ENCODE measurements around the gene SNRPD3. TPM values are rescaled to one million over a fixed set of nuclear protein-coding genes. Genes with fewer than 3 reads are reported as not detected.
"Not testable (repeated sequence)": the region's sequence is repeated elsewhere in the genome, so short reads cannot be mapped to it uniquely, and the experiment has no call there.

SNRPD3 gene
- total RNA-seq, 1 experiment from 2014 or later = 217 TPM

DNA sequence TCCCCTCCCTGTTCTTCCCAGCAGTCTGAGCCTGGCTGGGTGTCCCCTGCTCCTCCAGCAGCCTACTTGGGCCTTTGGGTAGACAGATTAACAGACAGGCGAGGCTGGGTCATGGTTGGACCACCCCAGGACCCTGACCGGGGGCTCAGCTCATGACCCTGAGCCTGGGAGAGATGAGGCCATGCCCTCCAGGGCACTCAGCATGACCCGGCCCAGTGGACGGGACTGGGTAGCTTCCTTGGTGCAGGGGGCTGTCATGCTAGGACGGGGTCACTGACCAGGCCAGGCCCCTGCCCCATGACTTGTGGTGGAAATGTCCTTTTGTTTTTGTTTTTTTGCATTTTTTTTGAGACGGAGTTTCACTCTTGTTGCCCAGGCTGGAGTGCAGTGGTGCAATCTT lies 52.5 kb downstream of the SNRPD3 start:
- peak overlapping the region; percentile 73; the same call in 1 of the 2 replicates for H3K4me3 ChIP-seq (ENCODE audit: low read length)
- not testable (repeated sequence) for H3K79me2 ChIP-seq (ENCODE audit: low read length); H3K36me3 ChIP-seq (ENCODE audit: insufficient read depth, low read length); DNase-seq; H2AFZ ChIP-seq (ENCODE audit: low read length); H3K27me3 ChIP-seq (ENCODE audit: low read length); H4K20me1 ChIP-seq (ENCODE audit: insufficient read depth, low read depth, low read length); H3K9me3 ChIP-seq (ENCODE audit: low read length); H3K27ac ChIP-seq (ENCODE audit: low read length); H3K9me2 ChIP-seq (replicated peaks; ENCODE audit: insufficient read depth, low read length); H3K4me1 ChIP-seq (ENCODE audit: low read length)
- H3K9ac ChIP-seq (ENCODE audit: low read length) = peak overlapping the region; percentile 81
- peak overlapping the region; percentile 75 for H3K4me2 ChIP-seq (ENCODE audit: low read depth, low read length, poor library complexity, severe bottlenecking)

DNA sequence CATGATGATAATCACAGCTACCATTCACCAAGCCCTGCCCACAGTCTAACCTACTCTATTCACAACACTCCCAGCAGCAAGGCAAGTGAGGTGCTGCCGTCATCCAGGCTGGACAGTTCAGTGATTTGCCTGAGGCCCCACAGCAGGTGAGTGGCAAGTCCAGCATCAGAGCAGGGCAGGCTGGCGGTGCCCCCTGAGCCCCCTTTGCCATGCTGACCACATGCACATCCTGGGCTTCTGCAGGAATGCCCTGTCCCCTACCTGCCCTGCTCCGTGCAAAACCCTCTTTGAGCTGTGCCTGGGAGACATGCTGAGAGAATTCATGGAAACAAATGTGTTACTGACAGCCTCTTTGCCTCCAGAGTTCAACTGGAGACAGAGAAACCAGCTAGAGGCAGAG lies 54.1 kb downstream of the SNRPD3 start:
- not testable (repeated sequence) for H3K36me3 ChIP-seq (ENCODE audit: insufficient read depth, low read length); H3K27me3 ChIP-seq (ENCODE audit: low read length); H4K20me1 ChIP-seq (ENCODE audit: insufficient read depth, low read depth, low read length); H3K9me3 ChIP-seq (ENCODE audit: low read length); DNase-seq; H2AFZ ChIP-seq (ENCODE audit: low read length); H3K4me2 ChIP-seq (ENCODE audit: low read depth, low read length, poor library complexity, severe bottlenecking); H3K79me2 ChIP-seq (ENCODE audit: low read length); H3K4me3 ChIP-seq (ENCODE audit: low read length); H3K27ac ChIP-seq (ENCODE audit: low read length); H3K4me1 ChIP-seq (ENCODE audit: low read length); H3K9ac ChIP-seq (ENCODE audit: low read length); H3K9me2 ChIP-seq (replicated peaks; ENCODE audit: insufficient read depth, low read length)

DNA sequence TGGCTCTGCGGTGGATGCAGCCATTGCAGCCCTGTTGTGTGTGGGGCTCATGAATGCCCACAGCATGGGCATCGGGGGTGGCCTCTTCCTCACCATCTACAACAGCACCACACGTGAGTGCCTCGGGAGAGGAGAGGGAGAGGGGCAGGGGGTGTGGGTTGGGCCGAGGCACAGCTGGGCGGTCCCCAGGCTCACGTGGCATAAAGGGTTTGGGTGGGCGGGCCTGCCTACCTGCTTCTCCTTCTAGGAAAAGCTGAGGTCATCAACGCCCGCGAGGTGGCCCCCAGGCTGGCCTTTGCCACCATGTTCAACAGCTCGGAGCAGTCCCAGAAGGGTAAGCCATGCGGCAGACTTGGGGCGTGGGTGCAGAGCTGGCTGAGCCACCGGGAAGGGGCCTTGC lies 59.0 kb downstream of the SNRPD3 start:
- not testable (repeated sequence) for H3K9me2 ChIP-seq (replicated peaks; ENCODE audit: insufficient read depth, low read length); H3K27me3 ChIP-seq (ENCODE audit: low read length); H3K4me1 ChIP-seq (ENCODE audit: low read length); H3K9me3 ChIP-seq (ENCODE audit: low read length); H3K9ac ChIP-seq (ENCODE audit: low read length); H2AFZ ChIP-seq (ENCODE audit: low read length); H3K36me3 ChIP-seq (ENCODE audit: insufficient read depth, low read length); DNase-seq; H3K4me2 ChIP-seq (ENCODE audit: low read depth, low read length, poor library complexity, severe bottlenecking); H4K20me1 ChIP-seq (ENCODE audit: insufficient read depth, low read depth, low read length); H3K4me3 ChIP-seq (ENCODE audit: low read length); H3K27ac ChIP-seq (ENCODE audit: low read length); H3K79me2 ChIP-seq (ENCODE audit: low read length)

DNA sequence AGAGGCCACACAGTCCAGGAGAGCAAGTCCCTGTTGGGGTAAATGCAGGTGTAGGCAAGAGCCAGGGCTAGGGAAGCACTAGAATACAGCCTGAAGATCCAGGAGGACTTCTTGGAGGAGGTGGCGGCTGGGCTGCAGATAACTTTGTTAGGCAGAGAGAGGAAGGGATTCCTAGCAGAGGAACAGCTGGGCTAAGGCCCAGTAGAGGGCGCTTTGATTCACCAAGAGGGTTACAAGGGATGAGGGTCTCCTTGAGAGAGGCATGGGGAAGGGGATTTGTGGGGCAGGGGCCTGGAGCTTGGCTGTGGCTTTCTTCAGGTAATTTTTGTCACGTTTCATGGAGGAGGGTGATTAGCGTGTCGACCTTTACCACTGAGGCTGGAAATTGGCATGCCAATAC lies 65.4 kb downstream of the SNRPD3 start:
- not testable (repeated sequence) for H3K79me2 ChIP-seq (ENCODE audit: low read length); H3K36me3 ChIP-seq (ENCODE audit: insufficient read depth, low read length); H2AFZ ChIP-seq (ENCODE audit: low read length); H3K27ac ChIP-seq (ENCODE audit: low read length); H3K9me2 ChIP-seq (replicated peaks; ENCODE audit: insufficient read depth, low read length); H3K4me1 ChIP-seq (ENCODE audit: low read length); H3K9me3 ChIP-seq (ENCODE audit: low read length); H3K4me3 ChIP-seq (ENCODE audit: low read length); H3K4me2 ChIP-seq (ENCODE audit: low read depth, low read length, poor library complexity, severe bottlenecking); H3K9ac ChIP-seq (ENCODE audit: low read length); DNase-seq; H4K20me1 ChIP-seq (ENCODE audit: insufficient read depth, low read depth, low read length); H3K27me3 ChIP-seq (ENCODE audit: low read length)

DNA sequence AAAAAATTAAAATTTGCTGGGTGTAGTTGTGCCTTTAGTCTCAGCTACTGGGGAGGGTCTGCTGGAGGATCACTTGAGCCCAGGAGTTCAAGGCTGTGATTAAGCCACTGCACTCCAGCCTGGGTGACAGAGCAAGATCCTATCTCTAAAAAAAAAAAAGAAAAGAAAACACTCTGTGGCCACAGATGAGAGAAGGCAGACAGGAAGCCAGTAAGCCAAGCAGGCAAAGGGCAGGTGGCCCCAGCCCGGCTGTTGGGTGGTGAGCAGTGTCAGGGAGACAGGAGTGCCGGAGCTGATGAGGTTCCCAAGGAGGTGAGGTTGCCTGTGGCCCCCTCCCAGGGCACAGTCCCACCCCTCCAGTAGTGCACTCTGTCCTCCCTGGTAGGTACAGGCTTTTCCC lies 66.8 kb downstream of the SNRPD3 start:
- DNase-seq; H3K36me3 ChIP-seq (ENCODE audit: insufficient read depth, low read length); H2AFZ ChIP-seq (ENCODE audit: low read length); H3K27ac ChIP-seq (ENCODE audit: low read length); H3K9me2 ChIP-seq (replicated peaks; ENCODE audit: insufficient read depth, low read length); H4K20me1 ChIP-seq (ENCODE audit: insufficient read depth, low read depth, low read length); H3K4me3 ChIP-seq (ENCODE audit: low read length); H3K4me2 ChIP-seq (ENCODE audit: low read depth, low read length, poor library complexity, severe bottlenecking); H3K9ac ChIP-seq (ENCODE audit: low read length); H3K27me3 ChIP-seq (ENCODE audit: low read length); H3K79me2 ChIP-seq (ENCODE audit: low read length); H3K4me1 ChIP-seq (ENCODE audit: low read length); H3K9me3 ChIP-seq (ENCODE audit: low read length): not testable (repeated sequence)

Other genes with a start within 250 kb of the SNRPD3 start
- gene ADORA2A, start 128.4 kb upstream of the SNRPD3 start, total RNA-seq (2014; rRNA removed; shearing (Covaris generic); ENCODE audit: low replicate concordance) = 65.9 and 86.7 TPM in 2 replicates
- gene UPB1, start 60.7 kb upstream of the SNRPD3 start, total RNA-seq (2014; rRNA removed; shearing (Covaris generic); ENCODE audit: low replicate concordance) = 0.19 and 1.3 TPM in 2 replicates
- gene GUCD1, start 861 bp upstream of the SNRPD3 start, total RNA-seq (2014; rRNA removed; shearing (Covaris generic); ENCODE audit: low replicate concordance) = 116 and 144 TPM in 2 replicates
- 3.6 and 6.9 TPM in 2 replicates for gene LRRC75B, start 37.1 kb downstream of the SNRPD3 start, total RNA-seq (2014; rRNA removed; shearing (Covaris generic); ENCODE audit: low replicate concordance)
- gene GGT1, start 47.2 kb downstream of the SNRPD3 start, total RNA-seq (2014; rRNA removed; shearing (Covaris generic); ENCODE audit: low replicate concordance) = 28.6 and 36.4 TPM in 2 replicates
- not detected in 2 replicates for gene PIWIL3, start 218.7 kb downstream of the SNRPD3 start, total RNA-seq (2014; rRNA removed; shearing (Covaris generic); ENCODE audit: low replicate concordance)